ENCODE results near the gene UQCC2. TPM values are rescaled to one million over a fixed set of nuclear protein-coding genes. Genes with fewer than 3 reads are reported as not detected.

UQCC2 gene
- total and polyA plus RNA-seq, 8 donors, result 54.4 to 83.1 (median 61.0) TPM

GRCh38 chr6:33726696-33727095 is 15.2 kb upstream of the UQCC2 start:
- H3K9me3 ChIP-seq, result no peaks in the 10 kb centered on the region
- H3K27ac ChIP-seq, result no peak overlapping the region
- ATAC-seq, result no peak
- H3K36me3 ChIP-seq, result no peaks in the 10 kb centered on the region
- intact Hi-C loops (cut with DNase I), result no loop called here
- H3K4me3 ChIP-seq, result no peak overlapping the region
- peaks cover 0 to 6% of the 10 kb centered on the region in 2 donors for H3K27me3 ChIP-seq
- TF ChIP-seq CTCF (IDR thresholded peaks at IDR 0.05), result no peak
- peaks cover 0 to 3% of the 10 kb centered on the region in 2 donors for H3K4me1 ChIP-seq
- DNase-seq, result no peak

DNA sequence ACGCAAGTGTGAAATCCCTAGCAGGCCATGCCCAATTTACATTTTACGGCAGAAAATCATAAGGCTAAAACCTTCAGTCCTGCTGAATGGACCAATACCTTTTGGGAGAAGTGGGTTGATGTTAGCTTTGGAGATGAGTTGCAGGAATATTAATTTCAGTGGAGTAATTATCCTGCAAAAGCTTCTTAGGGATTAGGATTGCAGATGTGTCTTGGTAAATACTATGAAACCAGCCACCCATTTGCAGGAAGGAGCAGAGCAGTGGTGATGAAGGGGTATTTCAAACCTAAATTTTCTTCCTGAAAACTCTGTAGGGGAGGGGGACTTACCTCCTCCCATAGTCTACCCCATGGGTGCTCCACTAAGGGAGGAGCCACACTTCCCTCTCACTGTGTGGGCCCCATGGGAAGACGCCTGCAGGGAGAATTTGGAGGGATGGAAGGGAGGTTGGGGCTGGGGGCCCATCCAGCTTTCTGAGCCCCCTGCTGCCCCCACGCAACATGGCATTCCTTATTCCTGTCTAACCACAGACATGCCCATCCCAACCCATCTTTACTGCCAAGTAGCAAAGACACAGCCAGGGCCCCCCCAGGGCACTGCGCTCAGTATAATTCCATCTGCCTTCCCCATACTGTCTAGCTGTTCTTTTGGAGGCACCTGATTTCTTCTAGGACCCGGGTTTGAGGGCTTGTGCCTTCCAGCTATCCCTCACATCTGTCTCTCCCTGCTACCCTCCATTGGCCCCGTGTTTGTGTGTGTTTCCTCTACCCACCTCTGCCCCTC is 14.6 kb upstream of the UQCC2 start:
- no peak for TF ChIP-seq CTCF (IDR thresholded peaks at IDR 0.05)

GRCh38 chr6:33725222-33725621 is 13.7 kb upstream of the UQCC2 start:
- Histone ChIP-seq H3K4me1 (peaks cover 0 to 3% of the 10 kb centered on the region in 2 donors), H3K36me3 (no peaks in the 10 kb centered on the region), H3K27me3 (peaks cover 0 to 6% of the 10 kb centered on the region in 2 donors), H3K27ac (no peak overlapping the region), H3K9me3 (no peaks in the 10 kb centered on the region), H3K4me3 (no peak overlapping the region)
- ATAC-seq (no peak), DNase-seq (no peak)
- TF ChIP-seq CTCF (IDR thresholded peaks at IDR 0.05), result no peak
- intact Hi-C loops (cut with DNase I), result no loop called here

More for the DNA sequence above, 14.6 kb upstream of the UQCC2 start:
- peaks cover 0 to 6% of the 10 kb centered on the region in 2 donors for H3K27me3 ChIP-seq
- DNase-seq, result no peak
- intact Hi-C loops (cut with DNase I), result no loop called here
- ATAC-seq, result no peak
- H3K4me1 ChIP-seq, result peaks cover 0 to 3% of the 10 kb centered on the region in 2 donors
- no peaks in the 10 kb centered on the region for H3K36me3 ChIP-seq
- H3K27ac ChIP-seq, result no peak overlapping the region
- no peaks in the 10 kb centered on the region for H3K9me3 ChIP-seq
- H3K4me3 ChIP-seq, result no peak overlapping the region

DNA sequence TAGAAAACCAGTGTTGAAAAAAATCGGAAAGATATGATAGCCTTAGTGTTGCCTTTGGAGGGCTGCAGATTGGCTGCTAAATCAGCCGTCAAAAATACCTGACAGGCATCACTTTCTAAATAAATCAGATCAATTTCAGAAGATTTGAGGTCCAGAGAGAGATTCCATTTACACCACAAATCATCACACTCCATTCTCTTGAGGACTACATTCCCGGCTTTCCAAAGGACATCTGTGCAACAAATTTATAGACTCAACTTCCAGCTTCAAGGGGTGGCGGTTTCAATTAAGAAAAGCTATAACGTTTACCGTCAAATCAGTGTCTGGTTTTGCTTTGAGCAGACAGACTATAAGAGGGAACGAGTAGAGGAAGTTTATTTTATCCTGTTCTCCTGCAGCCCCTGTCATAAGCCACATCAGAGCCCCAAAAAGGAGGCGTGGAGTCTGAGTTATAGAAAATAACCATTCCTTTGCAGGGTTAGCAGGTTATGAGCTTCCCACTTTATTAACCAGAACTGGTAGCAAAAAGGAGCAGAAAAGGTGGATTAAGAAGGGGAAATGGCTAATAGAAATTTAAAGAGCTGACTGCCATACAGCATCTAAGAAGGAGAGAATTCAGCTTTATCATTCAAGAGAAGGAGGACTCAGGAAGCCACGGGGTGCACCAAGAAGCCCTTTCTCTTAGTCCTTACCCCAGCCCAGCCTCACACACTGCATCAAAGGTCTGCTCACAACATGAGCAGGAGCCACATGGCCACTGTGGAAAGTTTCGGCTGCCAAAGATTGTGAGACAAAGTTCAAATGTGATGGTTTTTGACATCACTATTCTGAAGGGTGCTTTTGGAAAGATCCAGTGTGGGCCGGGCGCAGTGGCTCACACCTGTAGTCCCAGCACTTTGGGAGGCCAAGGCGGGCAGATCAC is 12.9 kb upstream of the UQCC2 start:
- no peak for TF ChIP-seq CTCF (IDR thresholded peaks at IDR 0.05)
- intact Hi-C loops (cut with DNase I), result no loop called here

More for the DNA sequence above, 12.9 kb upstream of the UQCC2 start:
- H3K27me3 ChIP-seq, result peaks cover 0 to 6% of the 10 kb centered on the region in 2 donors
- H3K4me3 ChIP-seq, result no peak overlapping the region
- peaks cover 0 to 3% of the 10 kb centered on the region in 2 donors for H3K4me1 ChIP-seq
- no peaks in the 10 kb centered on the region for H3K36me3 ChIP-seq
- no peaks in the 10 kb centered on the region for H3K9me3 ChIP-seq
- no peak for DNase-seq
- H3K27ac ChIP-seq, result no peak overlapping the region
- ATAC-seq, result no peak

Data from left lung (tissue), 10 donors.